AG04450 (cell line): ENCODE measurements around the gene ACSL5. TPM values are rescaled to one million over a fixed set of nuclear protein-coding genes. Genes with fewer than 3 reads are reported as not detected.

Source experiments
- CTCF ChIA-PET: fragments of 300-600, 350-600 bp; formaldehyde crosslinking; extraction: SDS; loops from one replicate; lab custom pipeline; 2022; ENCODE audit warnings: antibody characterized with exemption, inconsistent platforms; lab: Charles Lee
- POLR2A ChIA-PET: fragments of 350-600 bp; formaldehyde crosslinking; extraction: SDS; loops from one replicate; lab custom pipeline; 2021; ENCODE audit warnings: antibody characterized with exemption, inconsistent platforms; lab: Yijun Ruan, JAX
- DNase-seq: peaks from one replicate; pipeline ENCODE4 v3.0.0-alpha.2; 2011; ENCODE audit warnings: low read depth, low spot score
- H3K27ac ChIP-seq: one replicate; pipeline ENCODE4 v1.5.1; 2012; ENCODE audit warnings: low read depth, low read length, control low read depth
- H3K27me3 ChIP-seq: one replicate; pipeline ENCODE4 v1.6.0; 2012; ENCODE audit warnings: low read length; ENCODE audit not compliant: control insufficient read depth, insufficient read depth
- H3K4me3 ChIP-seq: 2 replicates; pipeline ENCODE4 v1.5.1; 2011; ENCODE audit warnings: mild to moderate bottlenecking, low read depth, low read length, control low read depth
- H3K9me3 ChIP-seq: 2 replicates; pipeline ENCODE4 v1.5.1; 2012; ENCODE audit warnings: low read length; ENCODE audit not compliant: control insufficient read depth, insufficient read depth
- polyA plus RNA-seq: library from polyadenylated mRNA; depleted of rRNA; stranded (reverse); fragments of >200 nt; gene quantifications from 2 replicates; pipeline ENCODE4 v1.2.3, GENCODE V29; 2011
- TF ChIP-seq, protein P1 (sequence below): IDR thresholded peaks from 2 replicates; pipeline ENCODE4 v1.5.1; 2011; ENCODE audit warnings: low read depth, low read length, control low read depth, inconsistent platforms

Gene ACSL5
- polyA plus RNA-seq, 1 experiment: 2.0 TPM

DNA sequence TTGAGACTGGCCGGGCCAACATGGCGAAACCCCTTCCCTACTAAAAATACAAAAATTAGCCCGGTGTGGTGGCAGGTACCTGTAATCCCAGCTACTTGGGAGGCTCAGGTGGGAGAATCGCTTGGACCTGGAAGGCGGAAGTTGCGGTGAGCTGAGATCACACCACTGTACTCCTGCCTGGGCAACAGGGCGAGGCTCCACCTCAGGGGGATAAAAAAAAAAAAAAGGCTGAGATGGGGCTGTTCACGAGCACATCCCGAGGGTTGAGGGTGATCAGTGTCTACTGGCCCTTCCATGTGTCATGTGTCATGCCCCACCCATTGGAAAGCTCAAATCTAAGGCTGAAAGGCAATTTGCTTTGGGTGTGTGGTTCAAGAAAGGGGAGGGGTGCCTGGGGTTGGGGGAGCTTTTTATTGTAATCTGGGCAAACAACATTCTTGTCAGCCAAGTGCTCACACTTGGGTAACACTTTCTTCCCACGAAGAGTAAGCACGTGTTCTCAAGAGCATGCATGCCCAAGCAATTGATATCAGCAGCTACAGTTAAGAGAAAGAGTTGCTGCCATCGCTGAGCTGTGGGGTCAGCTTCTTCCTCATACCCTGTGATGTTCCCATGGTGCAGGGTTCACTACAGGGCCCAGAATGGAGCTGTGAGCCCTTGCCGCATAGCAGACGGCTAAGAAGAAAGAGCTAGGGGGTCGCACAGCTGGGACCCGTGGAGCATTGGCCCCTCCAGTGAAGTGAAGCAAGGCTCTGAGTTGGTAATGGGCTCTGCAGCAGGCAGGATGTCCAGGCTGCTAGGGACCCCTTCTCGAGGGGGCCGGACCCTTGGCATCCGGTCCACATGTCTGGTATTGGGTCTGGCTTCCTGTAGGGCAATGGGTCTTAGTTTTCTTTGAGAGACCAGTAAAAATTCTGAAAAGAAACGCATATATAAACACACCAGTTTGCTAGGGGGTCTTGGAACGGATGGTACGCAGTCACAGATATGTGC lies 9.9 kb upstream of the ACSL5 start:
- no peaks in the 10 kb centered on the region for H3K27me3 ChIP-seq
- H3K27ac ChIP-seq: no peak overlapping the region
- TF ChIP-seq, protein P1, sequence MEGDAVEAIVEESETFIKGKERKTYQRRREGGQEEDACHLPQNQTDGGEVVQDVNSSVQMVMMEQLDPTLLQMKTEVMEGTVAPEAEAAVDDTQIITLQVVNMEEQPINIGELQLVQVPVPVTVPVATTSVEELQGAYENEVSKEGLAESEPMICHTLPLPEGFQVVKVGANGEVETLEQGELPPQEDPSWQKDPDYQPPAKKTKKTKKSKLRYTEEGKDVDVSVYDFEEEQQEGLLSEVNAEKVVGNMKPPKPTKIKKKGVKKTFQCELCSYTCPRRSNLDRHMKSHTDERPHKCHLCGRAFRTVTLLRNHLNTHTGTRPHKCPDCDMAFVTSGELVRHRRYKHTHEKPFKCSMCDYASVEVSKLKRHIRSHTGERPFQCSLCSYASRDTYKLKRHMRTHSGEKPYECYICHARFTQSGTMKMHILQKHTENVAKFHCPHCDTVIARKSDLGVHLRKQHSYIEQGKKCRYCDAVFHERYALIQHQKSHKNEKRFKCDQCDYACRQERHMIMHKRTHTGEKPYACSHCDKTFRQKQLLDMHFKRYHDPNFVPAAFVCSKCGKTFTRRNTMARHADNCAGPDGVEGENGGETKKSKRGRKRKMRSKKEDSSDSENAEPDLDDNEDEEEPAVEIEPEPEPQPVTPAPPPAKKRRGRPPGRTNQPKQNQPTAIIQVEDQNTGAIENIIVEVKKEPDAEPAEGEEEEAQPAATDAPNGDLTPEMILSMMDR: no peak
- ChIA-PET CTCF (no interaction called here), POLR2A (no interaction called here)
- H3K9me3 ChIP-seq: no peaks in the 10 kb centered on the region
- DNase-seq: no peak
- H3K4me3 ChIP-seq: no peak overlapping the region

DNA sequence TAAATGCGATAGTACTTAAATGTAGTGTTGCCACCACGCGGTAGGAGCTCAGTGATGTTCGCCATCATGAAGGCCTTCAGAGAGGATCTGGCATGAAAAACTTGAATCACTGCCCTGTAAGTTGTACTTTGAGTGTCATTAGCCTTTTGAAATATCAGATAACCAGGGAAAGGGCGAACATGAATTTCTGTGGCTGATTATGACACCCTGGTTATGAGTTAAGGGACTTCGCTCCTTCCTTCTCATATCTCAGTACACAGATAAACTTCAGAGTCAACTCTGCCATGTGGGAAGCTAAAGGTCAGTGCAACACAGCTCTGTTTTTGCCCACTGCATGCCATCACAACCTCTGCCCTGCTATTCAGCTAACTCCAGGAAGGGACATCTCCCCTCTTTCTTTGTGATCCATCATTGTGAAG lies 8.9 kb upstream of the ACSL5 start:
- TF ChIP-seq, protein P1: no peak
- CTCF ChIA-PET: no interaction called here

DNA sequence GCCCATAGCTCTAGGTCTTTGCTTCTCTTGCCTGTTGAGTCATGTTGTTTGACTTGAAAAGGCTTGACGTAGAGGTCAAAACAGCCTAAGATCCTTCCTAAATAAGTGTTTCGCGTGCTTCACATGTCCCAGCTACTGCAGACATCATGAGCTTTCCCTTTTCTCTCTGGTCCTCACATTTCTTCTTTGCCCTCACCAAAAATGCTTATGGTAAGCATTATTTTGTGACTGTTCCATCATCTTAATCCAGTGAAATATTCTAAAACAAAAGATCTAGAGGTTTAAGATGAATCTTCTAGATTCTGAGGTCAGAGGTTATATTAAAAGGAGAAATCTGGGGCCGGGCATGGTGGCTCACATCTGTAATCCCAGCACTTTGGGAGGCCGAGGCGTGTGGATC lies 8.5 kb upstream of the ACSL5 start:
- POLR2A ChIA-PET: no interaction called here
- no peaks in the 10 kb centered on the region for H3K27me3 ChIP-seq

More for the DNA sequence above, 8.9 kb upstream of the ACSL5 start:
- no peak for DNase-seq
- Histone ChIP-seq H3K4me3 (no peak overlapping the region), H3K27me3 (no peaks in the 10 kb centered on the region), H3K9me3 (peaks cover 3% of the 10 kb centered on the region; the same call in 1 of the 2 replicates), H3K27ac (no peak overlapping the region)
- POLR2A ChIA-PET: no interaction called here

DNA sequence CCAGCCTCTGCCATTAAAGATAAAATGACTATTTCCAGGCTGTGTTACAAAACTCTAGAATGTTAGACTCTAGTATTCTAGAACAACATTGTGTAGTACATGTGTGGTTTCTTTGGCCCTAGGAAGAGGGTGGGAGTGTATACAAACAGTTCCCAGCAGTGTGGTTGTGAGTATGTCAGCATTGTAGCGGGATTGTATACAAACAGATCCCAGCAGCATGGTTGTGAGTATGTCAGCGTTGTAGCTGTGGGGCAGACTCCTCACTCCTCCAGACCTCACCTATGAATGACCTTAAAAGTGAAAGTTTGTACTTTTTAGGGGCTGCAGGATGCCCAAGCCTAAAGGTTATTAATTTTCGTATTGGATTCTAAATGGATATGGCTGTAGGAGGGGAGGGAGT lies 6.9 kb upstream of the ACSL5 start:
- TF ChIP-seq, protein P1: no peak
- POLR2A ChIA-PET: interaction anchor here (0.5 kb wide), 1 partner anchor 355 kb away, joined by 3 read pairs; no protein-coding TSS in a partner anchor
- Histone ChIP-seq H3K27ac (no peak overlapping the region), H3K27me3 (no peaks in the 10 kb centered on the region), H3K9me3 (peaks cover 11% of the 10 kb centered on the region; the same call in 1 of the 2 replicates), H3K4me3 (no peak overlapping the region)
- CTCF ChIA-PET: no interaction called here
- DNase-seq: no peak

More for the DNA sequence above, 8.5 kb upstream of the ACSL5 start:
- Histone ChIP-seq H3K27ac (no peak overlapping the region), H3K9me3 (peaks cover 6% of the 10 kb centered on the region; the same call in 1 of the 2 replicates), H3K4me3 (no peak overlapping the region)
- DNase-seq: no peak
- CTCF ChIA-PET: no interaction called here
- TF ChIP-seq, protein P1: no peak

DNA sequence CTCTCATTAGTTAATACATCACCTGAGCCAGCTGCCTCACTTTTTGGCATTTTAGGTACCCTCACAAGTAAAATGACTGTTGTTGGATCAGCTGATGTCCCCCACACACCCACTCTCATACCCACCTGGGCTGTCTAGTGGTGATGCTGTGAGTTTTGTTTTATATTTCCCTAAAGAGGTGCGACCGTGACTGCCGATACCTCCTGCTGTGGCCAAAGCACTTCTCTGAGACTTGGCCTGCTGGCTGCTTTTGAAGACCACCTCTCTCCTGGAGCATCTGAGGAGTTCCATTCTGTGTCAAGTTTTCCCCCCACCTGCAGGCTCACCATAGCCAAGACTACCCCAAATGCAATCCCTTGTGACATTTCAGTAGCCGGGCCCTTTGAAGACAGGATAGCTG lies 6.4 kb upstream of the ACSL5 start:
- TF ChIP-seq, protein P1: no peak
- ChIA-PET CTCF (no interaction called here), POLR2A (no interaction called here)
- peaks cover 11% of the 10 kb centered on the region; the same call in 1 of the 2 replicates for H3K9me3 ChIP-seq
- no peak overlapping the region for H3K4me3 ChIP-seq
- H3K27me3 ChIP-seq: no peaks in the 10 kb centered on the region
- no peak for DNase-seq
- no peak overlapping the region for H3K27ac ChIP-seq
